MM.1S (cell line): ENCODE measurements around the gene COPG2.

Experiments used
- CTCF ChIP-seq: fragments of 300-600 bp; sonication (generic); IDR thresholded peaks from 2 replicates; pipeline ENCODE4 v1.5.1; 2016; ENCODE audit warnings: antibody characterized with exemption, low read length, mixed read lengths
- EZH2phosphoT487 ChIP-seq: fragments of 300-600 bp; sonication (generic); IDR thresholded peaks from 2 replicates; pipeline ENCODE4 v1.6.1; 2018; ENCODE audit warnings: antibody characterized with exemption, low read length

GRCh38 chr7:130667593-130668257 lies 823 bp downstream of the COPG2 start:
- TF ChIP-seq CTCF = no peak
- TF ChIP-seq EZH2phosphoT487 = no peak
